Keratinocyte (primary cell): Measurements from ENCODE around the gene ADCYAP1R1.

ENCODE experiments used
- EZH2 ChIP-seq: IDR thresholded peaks from one replicate; pipeline ENCODE4 v1.6.1; 2012; ENCODE audit warnings: inconsistent platforms, mild to moderate bottlenecking, low read length, moderate library complexity
- TF ChIP-seq, protein P1 (sequence below), 3 experiments: IDR thresholded peaks in 1 of 3; conservative IDR thresholded peaks in 1 of 3; optimal IDR thresholded peaks in 1 of 3; 2 replicates in 2 of 3; 3 replicates in 1 of 3; pipeline versions ENCODE3 to v1.5.1; 2011; ENCODE audit warnings: low read length in 3 of 3, mild to moderate bottlenecking in 3 of 3, moderate library complexity in 2 of 3, control low read depth in 1 of 3, inconsistent platforms in 1 of 3; ENCODE audit not compliant: insufficient read depth in 2 of 3; ENCODE audit errors: extremely low read depth in 1 of 3

DNA sequence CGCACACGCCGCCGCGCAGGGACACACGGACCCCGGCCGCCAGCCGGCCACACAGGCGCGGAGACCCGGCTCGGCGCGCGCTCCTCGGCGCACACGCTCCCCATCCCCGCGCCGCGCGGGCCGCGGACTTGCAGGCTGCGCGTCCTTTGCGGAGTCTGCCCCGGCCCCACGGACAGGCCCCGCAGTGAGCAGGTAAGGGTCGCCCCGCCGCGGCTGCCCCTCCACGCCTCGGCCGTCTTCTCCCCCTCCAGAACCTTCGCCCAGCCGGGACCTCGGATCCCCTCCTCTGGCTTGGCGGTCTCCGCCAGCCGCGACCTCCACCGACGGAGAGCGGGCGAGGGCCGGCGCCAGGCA is 356 bp downstream of the ADCYAP1R1 start:
- TF ChIP-seq, protein P1, sequence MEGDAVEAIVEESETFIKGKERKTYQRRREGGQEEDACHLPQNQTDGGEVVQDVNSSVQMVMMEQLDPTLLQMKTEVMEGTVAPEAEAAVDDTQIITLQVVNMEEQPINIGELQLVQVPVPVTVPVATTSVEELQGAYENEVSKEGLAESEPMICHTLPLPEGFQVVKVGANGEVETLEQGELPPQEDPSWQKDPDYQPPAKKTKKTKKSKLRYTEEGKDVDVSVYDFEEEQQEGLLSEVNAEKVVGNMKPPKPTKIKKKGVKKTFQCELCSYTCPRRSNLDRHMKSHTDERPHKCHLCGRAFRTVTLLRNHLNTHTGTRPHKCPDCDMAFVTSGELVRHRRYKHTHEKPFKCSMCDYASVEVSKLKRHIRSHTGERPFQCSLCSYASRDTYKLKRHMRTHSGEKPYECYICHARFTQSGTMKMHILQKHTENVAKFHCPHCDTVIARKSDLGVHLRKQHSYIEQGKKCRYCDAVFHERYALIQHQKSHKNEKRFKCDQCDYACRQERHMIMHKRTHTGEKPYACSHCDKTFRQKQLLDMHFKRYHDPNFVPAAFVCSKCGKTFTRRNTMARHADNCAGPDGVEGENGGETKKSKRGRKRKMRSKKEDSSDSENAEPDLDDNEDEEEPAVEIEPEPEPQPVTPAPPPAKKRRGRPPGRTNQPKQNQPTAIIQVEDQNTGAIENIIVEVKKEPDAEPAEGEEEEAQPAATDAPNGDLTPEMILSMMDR (optimal IDR thresholded peaks at IDR 0.05 in 1 of 3, IDR thresholded peaks at IDR 0.05 in 1 of 3, conservative IDR thresholded peaks at IDR 0.05 in 1 of 3; ENCODE audit: extremely low read depth in 1 of 3, insufficient read depth in 2 of 3, low read length in 3 of 3): no peak
- TF ChIP-seq EZH2: no peak
